Heart left ventricle (tissue), 16 donors: ENCODE data around the gene WFIKKN2. TPM values are rescaled to one million over a fixed set of nuclear protein-coding genes. Genes with fewer than 3 reads are reported as not detected.

Experiments used
- ATAC-seq, 4 donors: fragments of 200-7000 bp; cut with Tn5 transposase; one replicate each; pipeline ENCODE4 v1.9.1; 2020 to 2022; ENCODE audit warnings: moderate library complexity in 4 of 4, mild to moderate bottlenecking in 3 of 4, moderate number of reproducible peaks in 1 of 4
- DNase-seq, 5 donors: peaks; one replicate each; pipeline ENCODE4 v3.0.0-alpha.2; 2020
- H3K27ac ChIP-seq, 12 donors: fragments of 200-600 bp; sonication (generic) in 4 of 12; one replicate each; pipeline versions ENCODE4 v1.5.0 to v1.8.0; 2016 to 2022; ENCODE audit warnings: mild to moderate bottlenecking in 2 of 12
- H3K27me3 ChIP-seq, 9 donors: fragments of 200-600 bp; sonication (generic) in 2 of 9; one replicate each; pipeline versions ENCODE4 v1.5.1 to v1.8.0; 2016 to 2022; ENCODE audit warnings: mild to moderate bottlenecking in 3 of 9
- H3K36me3 ChIP-seq, 9 donors: fragments of 200-600 bp; sonication (generic) in 2 of 9; one replicate each; pipeline versions ENCODE4 v1.5.0 to v1.8.0; 2018 to 2022; ENCODE audit warnings: mild to moderate bottlenecking in 2 of 9
- H3K4me1 ChIP-seq, 12 donors: fragments of 200-600 bp; sonication (generic) in 4 of 12; one replicate each; pipeline versions ENCODE4 v1.5.0 to v1.8.0; 2016 to 2022; ENCODE audit warnings: mild to moderate bottlenecking in 3 of 12
- H3K4me3 ChIP-seq, 12 donors: fragments of 200-600 bp; sonication (generic) in 4 of 12; one replicate each; pipeline versions ENCODE4 v1.5.0 to v1.8.0; 2017 to 2022; ENCODE audit warnings: mild to moderate bottlenecking in 9 of 12, moderate library complexity in 4 of 12
- H3K9me3 ChIP-seq, 12 donors: fragments of 200-600 bp; sonication (generic) in 4 of 12; one replicate each; pipeline versions ENCODE4 v1.5.0 to v1.8.0; 2016 to 2022; ENCODE audit warnings: mild to moderate bottlenecking in 1 of 12
- POLR2A ChIP-seq, 2 donors: fragments of 450-650 bp; IDR thresholded peaks; one replicate each; pipeline ENCODE4 v1.6.1; 2017; ENCODE audit warnings: antibody characterized with exemption in 2 of 2, mild to moderate bottlenecking in 2 of 2, moderate library complexity in 2 of 2
- WGBS, 4 donors: extraction: QIAGEN DNeasy Blood & Tissue Kit in 2 of 4; methylation state at CpG; one replicate each; pipeline versions ENCODE4 v1.1.5 to v1.1.7; 2013 to 2018; 5-methylcytosine and 5-hydroxymethylcytosine counted together
- intact Hi-C, 10 donors: fragments of 100-400 bp; cut with DNase I; formaldehyde crosslinking; loops; one replicate each; pipeline versions ENCODE4 v1.11.1 to v1.14.2; 2022
- polyA plus RNA-seq, 2 donors: library from polyadenylated mRNA; stranded (reverse); fragments of 200-250 nt; gene quantifications; one replicate each; pipeline ENCODE4 v1.2.3, GENCODE V29; 2013
- total RNA-seq, 9 donors: library from RNA; depleted of rRNA in 2 of 9; stranded (reverse); fragments of >200 nt in 2 of 9; fragmentation: NEBNext Ultra II Directional in 3 of 9; extraction: Animal tissue kit (Norgen Biotek cat#: 25700) in 3 of 9; gene quantifications; one replicate each; pipeline versions ENCODE4 v1.1.0 to v1.2.4, GENCODE V29; 2016 to 2023
- TF ChIP-seq, protein P1 (sequence below), 12 donors: fragments of 200-600 bp; sonication (generic) in 4 of 12; IDR thresholded peaks; one replicate each; pipeline versions ENCODE4 v1.5.0 to v1.8.0; 2018 to 2022; ENCODE audit warnings: antibody characterized with exemption in 12 of 12, mild to moderate bottlenecking in 5 of 12
- donor health status: ischemic (EF 13 %, LVEDD 7.1; RV severe dilation, severe dysfunction).
- donor health status: healthy with polysubstance abuse.
- donor health status: DM: no; HTN: yes; CAD: no.
- donor health status: DM: no; HTN: no; CAD: no.
- donor health status: ischemic (EF 25% LVEDD 6.9; RV normal size, moderate dysfunction).
- donor health status: ischemic (EF 25% LVEDD 5.7; RV mildly dilated, moderate dysfunction).
- donor health status: healthy.
- donor health status: DM: yes; HTN: yes; CAD: no.
- donor health status: ischemic (EF 35%, LVEDD 5.7; RV mildly dilated, moderate dysfunction).
- donor health status: nonischemic (EF 11% LVEDD 7.7; RV severe dilation, severe dysfunction).
- donor health status: DM: yes; HTN: yes; CAD: no.
- donor health status: PGD.
- donor health status: ischemic (EF 29% LVEDD 5.4; RV normal size, mild dysfunction).
- donor health status: nonischemic (EF 23%, LVEDD 6.1; RV moderate dilation, normal function).

WFIKKN2 gene
- total and polyA plus RNA-seq, 11 donors = 0.08 to 0.75 (median 0.24) TPM; not detected in 2

GRCh38 chr17:50790618-50791017 lies 44.8 kb upstream of the WFIKKN2 start:
- Histone ChIP-seq H3K4me1 (peaks cover 0 to 12% (median 4%) of the 10 kb centered on the region in 12 donors), H3K4me3 (no peak overlapping the region), H3K27ac (no peak overlapping the region), H3K36me3 (no peaks in the 10 kb centered on the region), H3K27me3 (no peaks in the 10 kb centered on the region), H3K9me3 (no peaks in the 10 kb centered on the region)
- TF ChIP-seq POLR2A (IDR thresholded peaks at IDR 0.05) = no peak
- TF ChIP-seq, protein P1, sequence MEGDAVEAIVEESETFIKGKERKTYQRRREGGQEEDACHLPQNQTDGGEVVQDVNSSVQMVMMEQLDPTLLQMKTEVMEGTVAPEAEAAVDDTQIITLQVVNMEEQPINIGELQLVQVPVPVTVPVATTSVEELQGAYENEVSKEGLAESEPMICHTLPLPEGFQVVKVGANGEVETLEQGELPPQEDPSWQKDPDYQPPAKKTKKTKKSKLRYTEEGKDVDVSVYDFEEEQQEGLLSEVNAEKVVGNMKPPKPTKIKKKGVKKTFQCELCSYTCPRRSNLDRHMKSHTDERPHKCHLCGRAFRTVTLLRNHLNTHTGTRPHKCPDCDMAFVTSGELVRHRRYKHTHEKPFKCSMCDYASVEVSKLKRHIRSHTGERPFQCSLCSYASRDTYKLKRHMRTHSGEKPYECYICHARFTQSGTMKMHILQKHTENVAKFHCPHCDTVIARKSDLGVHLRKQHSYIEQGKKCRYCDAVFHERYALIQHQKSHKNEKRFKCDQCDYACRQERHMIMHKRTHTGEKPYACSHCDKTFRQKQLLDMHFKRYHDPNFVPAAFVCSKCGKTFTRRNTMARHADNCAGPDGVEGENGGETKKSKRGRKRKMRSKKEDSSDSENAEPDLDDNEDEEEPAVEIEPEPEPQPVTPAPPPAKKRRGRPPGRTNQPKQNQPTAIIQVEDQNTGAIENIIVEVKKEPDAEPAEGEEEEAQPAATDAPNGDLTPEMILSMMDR (IDR thresholded peaks at IDR 0.05) = no peak
- DNase-seq (no peak), ATAC-seq (peak in 1 of 4 donors; percentile 20)
- 55 to 68% (median 62%) methylated on average over 6 of the region's 6 CpGs for WGBS, 4 donors
- intact Hi-C loops = no loop called here

- no peak for TF ChIP-seq POLR2A (IDR thresholded peaks at IDR 0.05)
- TF ChIP-seq, protein P1 (IDR thresholded peaks at IDR 0.05) = no peak
- H3K9me3 ChIP-seq = no peaks in the 10 kb centered on the region
- intact Hi-C loops = no loop called here
- no peaks in the 10 kb centered on the region for H3K36me3 ChIP-seq
- 87 to 96% (median 94%) methylated on average over 7 of the region's 7 CpGs for WGBS, 4 donors
- ATAC-seq (no peak), DNase-seq (no peak)
- H3K4me1 ChIP-seq = peaks cover 0 to 11% (median under 1%) of the 10 kb centered on the region in 12 donors
- no peak overlapping the region for H3K27ac ChIP-seq
- H3K4me3 ChIP-seq = no peak overlapping the region
- no peaks in the 10 kb centered on the region for H3K27me3 ChIP-seq
These were observed 43.3 kb upstream of the WFIKKN2 start for GRCh38 chr17:50792132-50792531.

GRCh38 chr17:50793007-50793406 lies 42.4 kb upstream of the WFIKKN2 start:
- Histone ChIP-seq H3K4me1 (peaks cover 0 to 11% (median 4%) of the 10 kb centered on the region in 12 donors), H3K9me3 (no peaks in the 10 kb centered on the region), H3K4me3 (no peak overlapping the region), H3K27me3 (no peaks in the 10 kb centered on the region), H3K36me3 (no peaks in the 10 kb centered on the region), H3K27ac (peak overlapping the region in 1 of 12 donors; percentile 24)
- WGBS, 4 donors = 90 to 94% (median 93%) methylated on average over 8 of the region's 8 CpGs
- ATAC-seq = no peak
- no peak for TF ChIP-seq POLR2A (IDR thresholded peaks at IDR 0.05)
- TF ChIP-seq, protein P1 (IDR thresholded peaks at IDR 0.05) = no peak
- intact Hi-C loops = no loop called here
- no peak for DNase-seq

DNA sequence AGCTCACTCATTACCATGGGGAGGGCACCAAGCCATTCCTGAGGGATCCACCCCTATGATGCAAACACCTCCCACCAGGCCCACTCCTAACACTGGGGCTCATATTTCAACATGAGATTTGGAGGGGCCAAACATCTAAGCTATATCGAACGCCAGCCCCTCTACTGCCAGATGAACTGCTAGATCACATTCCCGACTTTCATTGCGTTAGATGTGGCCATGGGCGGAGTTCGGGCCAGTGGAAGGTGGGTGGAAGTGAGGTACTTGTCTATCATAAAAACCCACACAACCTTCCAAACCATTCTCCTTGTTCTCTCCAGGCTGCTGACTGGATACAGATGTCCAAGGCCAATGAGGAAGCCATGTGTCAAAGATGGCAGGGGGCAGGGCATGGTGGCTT lies 41.0 kb upstream of the WFIKKN2 start:
- no peaks in the 10 kb centered on the region for H3K27me3 ChIP-seq
- intact Hi-C loops = no loop called here
- no peak overlapping the region for H3K4me3 ChIP-seq
- DNase-seq = no peak
- H3K36me3 ChIP-seq = no peaks in the 10 kb centered on the region
- peaks cover 0 to 11% (median 4%) of the 10 kb centered on the region in 12 donors for H3K4me1 ChIP-seq
- ATAC-seq = no peak
- no peaks in the 10 kb centered on the region for H3K9me3 ChIP-seq
- TF ChIP-seq, protein P1 (IDR thresholded peaks at IDR 0.05) = no peak
- TF ChIP-seq POLR2A (IDR thresholded peaks at IDR 0.05) = no peak
- no peak overlapping the region for H3K27ac ChIP-seq
- WGBS, 4 donors = 92 to 95% (median 94%) methylated on average over 6 of the region's 6 CpGs
